IPS-NIHi11 (cell line): ENCODE measurements around the gene EVX1.

Source experiments
- DNase-seq: peaks from one replicate; pipeline ENCODE4 v3.0.0; 2012; ENCODE audit warnings: mixed read lengths, low spot score

EVX1 gene

DNA sequence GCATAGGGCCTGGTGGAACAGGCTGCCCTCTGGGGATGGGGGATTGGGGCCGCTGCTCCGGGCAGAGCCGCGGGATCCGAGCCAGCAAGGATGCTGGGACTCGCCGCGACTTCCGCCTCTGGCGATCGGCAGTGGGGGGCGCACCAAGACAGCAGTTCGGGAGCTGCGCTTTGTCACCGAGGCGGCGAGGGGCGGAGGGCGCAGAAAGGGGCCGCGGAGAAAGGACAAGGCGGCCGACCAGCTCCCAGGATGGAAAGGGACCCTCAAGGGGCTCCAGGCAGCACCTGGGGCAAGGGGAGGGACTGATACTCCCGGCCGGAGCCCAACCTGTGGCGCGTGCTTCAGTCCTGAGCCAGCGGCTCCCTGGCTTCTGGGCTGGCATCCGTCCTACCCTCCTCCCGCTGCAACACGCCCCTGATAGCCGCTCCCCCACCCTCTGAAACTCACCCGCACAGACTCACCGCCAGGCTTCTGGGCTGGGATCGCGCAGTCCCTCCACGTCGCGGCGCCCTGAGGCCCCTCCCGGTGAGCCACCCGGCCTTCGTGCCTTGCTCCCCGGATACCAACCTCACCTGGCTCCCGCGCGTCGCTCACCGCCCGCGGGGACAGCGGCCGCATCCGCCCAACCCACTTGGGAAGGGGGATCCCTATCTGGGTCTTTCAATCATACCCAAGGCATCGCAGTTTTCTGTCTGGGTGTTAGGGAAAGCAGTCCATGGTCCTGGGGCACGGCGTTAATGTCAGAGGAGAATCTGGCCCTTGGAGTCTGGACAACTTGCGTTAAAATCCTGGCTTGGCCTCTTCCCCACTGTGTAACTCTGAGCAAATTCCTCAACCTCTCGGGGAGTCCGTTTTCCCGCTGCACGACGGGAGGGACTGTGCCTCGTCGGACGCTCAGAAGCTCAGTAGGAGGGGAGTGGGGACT, 7.0 kb upstream of the EVX1 start:
- DNase-seq = peak; percentile 82

DNA sequence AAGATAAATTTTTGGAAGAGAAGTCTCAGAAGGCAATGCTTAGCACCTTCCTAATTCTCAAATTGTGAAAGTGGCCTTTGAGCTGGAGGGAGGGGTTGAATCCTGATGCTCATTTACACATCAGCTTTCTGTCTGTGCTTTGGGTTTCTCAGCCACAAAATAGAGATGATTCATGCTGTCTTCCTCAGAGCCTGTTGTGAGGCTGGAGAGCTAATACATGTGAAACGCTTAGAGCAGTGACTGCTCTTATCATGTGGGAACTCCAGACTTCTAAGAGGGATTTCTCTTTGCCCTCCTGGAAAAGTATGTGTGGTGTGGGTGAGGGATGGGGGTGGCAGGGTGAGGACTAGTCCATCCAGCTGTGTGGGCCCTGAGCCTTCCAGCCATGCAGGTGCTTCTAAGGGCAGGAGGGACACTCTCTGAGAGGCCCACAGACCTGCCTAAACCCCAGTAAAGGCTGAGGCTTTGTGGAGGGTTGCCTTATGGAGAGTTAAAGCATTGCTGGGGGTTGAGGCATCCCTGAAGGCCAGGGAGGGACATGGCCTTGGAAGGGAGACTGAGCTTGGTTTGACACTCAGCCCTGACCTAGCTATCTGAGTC, 4.8 kb upstream of the EVX1 start:
- DNase-seq = no peak

DNA sequence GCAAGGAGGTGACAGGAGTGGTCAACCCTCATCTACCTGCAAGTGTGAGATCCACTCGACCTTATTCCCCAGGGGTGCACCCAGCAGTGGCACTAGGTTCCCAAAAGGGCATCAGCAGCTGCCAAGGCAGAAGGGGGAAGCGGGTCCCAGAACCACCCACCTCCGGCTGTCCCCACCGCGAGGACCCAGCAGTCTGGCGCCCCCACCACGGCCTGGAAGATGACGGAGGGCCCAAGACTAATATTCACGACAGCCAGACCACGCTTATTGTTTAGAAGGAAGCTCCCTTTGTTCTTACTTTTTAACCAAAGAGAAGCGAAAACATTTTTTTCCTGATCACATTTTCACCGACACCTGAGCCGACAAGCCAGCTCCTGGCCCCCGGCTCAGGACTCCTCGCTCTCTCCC, 3.6 kb upstream of the EVX1 start:
- no peak for DNase-seq

DNA sequence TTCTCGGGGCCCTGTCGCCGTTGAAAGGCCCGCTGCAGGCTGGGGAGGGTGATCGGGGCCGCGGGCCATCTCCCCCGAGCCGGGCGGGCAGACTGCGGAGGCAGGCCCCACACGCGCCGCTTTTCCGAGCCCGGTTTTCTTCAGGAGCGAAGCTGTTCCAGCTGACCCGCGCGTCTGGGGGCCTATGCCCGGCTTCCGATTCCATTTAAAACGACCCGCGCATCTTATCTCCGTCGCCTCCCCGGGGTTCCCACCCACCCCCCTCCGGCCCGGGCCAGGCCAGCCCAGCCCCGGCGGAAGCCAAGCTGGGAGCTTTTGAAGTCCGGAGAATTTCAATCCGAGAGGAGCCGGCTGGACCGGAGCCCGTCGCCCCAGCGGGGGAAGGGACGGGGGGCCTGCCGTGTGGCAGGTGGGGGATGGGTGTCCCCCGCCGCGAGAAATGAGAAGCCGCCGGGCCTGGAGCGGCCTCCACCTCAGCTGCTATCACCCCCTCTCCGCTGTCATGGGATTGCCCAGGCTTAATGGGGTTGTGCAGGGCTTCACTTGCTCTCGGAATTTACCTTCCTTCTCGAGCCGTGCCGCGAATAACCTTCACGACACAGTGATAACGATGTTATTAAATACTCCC, 3.1 kb upstream of the EVX1 start:
- DNase-seq = no peak

DNA sequence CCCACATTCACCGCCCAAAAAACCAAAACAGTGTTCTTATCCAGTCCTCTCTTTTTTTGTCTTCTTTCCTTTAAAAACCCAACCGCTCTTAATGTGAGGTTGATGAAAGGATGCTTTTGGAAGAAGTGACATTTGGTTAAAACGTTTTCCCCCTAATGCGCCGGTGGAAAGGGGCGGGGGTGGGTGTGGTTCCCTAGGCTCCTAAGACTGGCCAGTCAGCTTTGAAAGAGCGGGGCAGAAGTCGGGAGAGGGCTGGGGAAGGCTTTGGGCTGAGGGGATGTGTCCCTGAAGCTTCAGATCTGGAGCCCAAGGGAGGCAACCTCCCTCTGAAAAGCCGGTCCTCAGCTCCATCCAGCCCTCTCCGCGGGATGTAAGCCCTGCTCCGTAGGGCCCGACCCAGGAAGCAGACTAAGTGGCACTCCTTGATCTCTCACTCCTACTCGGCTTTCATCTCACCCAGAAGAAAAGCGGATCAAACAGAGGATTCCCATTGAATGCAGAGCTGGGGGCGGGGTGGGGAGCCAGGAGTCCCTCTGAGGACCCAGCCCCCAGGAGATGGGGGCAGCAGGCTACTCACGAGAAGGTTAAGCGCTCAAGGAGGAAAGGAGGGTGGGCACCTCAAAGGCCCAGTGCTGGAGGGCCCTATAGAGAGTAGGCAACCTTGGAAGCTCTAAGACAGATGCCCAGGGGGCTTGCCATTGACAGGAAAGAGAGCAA, 2.4 kb upstream of the EVX1 start:
- no peak for DNase-seq

DNA sequence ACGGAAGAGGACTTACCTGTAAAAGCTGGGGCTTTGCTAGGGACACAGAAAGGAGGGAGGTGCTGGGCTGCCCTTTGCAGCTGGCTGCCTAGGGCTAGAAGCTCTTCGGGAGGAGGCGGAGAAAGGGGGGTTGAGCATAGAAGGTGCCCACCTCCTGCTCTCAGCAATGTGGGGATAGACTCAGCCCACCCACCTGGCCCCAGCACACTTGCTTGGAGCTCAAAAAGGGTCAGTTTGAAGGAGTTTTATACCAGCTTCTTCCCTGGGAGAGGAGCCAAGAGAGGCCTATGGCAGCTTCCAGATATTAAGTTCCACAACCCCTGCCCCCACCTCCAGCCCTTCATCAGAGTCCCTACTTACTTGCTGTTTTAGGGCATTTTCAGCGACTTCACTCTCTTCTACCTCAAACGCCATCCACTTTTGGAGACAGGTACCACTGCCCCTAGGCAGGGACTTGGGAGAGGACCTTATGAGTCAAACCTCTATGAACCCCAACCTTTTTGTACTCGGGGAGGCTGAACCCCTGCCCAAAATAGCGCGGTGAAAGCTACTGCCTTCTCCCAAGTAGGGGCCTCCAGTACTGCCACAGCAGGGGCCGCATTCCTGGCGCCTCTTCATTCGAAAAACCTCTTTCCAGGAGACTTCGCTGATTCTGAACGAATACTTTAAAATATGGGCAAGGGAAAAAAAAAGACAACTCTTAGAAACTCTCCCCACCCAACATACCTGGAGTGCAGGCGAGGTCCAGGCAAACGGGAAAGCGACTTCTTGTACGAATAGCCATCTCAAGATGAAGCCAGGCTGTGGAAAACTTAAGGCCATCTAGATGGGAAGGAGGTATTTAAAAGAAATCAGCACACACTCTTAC, 1.2 kb upstream of the EVX1 start:
- no peak for DNase-seq

DNA sequence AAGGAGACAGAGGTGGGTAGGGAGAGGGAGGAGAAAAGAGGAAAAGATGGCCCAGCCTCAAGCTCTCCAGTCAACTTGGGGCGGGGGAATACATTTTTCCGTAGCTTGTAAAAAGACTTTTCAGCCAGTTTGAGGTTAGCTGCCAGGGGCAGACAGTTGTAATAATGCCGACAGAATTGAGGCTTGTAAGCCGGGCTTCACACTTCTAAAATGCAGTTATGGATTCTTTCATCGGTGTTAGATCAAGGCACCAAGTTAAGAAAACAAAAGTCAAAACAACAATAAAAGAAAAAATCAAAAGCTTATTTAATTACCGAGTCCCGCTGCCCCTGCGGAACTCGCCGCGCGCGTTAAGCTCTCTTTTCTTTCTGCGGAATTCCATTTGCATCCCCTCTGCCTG, 448 bp upstream of the EVX1 start:
- no peak for DNase-seq

DNA sequence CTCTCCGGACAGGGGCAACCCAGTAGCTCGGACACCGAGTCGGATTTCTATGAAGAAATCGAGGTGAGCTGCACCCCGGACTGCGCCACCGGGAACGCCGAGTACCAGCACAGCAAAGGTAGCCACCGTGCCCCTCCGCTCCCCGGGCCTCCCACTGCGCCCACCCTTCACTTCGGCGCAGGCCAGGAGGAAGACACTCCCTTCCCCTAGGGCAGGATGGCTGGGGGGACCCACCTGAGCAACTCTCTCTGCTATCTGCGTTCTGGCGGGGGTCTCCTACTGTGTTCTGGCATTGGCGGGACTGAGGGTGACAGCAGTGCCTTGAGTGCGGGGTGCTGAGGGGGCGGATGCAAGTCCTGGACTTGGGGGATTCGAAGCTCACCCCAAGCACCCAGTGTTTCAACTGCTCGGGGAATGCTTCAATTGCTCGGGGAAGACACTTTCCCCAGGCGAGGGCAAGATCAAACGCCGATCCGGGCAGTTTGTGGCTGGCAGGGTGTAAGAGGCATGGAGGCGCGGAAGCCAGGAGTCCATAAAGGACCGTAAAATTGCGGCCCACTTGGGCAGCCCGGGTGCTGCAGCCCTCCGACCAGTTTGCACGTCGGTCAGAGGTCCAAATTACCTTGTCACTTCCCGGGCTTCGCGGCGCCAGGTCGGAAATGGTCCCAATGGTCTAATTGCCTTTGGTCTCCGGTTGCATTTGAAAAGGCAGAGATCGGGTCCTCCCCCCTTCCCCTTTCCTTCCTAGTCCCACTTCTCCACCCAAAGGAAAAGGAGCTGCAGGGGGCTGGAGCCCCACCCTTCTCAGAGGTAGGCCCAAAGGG, 950 bp downstream of the EVX1 start:
- no peak for DNase-seq

DNA sequence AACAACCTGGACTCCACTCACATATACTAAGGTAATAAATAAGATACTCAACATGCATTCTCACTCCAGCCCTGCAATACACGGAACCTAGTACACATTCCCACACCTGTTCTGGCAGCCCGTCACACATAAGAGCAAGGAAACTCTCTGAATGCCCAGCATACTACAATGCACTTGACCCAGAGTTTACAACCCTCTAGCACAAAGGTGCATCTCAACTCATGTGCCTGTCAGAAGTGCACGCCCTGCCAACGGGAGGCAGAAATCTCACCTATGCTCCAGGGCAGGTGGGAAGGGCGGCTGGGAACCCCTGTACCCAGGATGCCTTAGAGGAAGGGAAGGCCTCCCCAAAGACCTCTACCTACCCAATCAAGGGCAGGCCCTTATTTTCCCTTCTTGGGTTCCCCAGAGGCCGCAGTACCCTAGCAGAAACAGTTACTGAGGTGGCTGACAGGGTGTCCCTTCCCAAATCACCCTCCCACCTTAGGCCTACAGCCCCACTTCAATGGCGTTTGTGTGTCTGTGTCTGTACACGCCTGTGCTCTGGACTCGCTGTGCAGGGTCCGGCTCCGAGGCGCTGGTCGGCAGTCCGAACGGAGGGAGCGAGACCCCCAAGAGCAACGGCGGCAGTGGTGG, 2.0 kb downstream of the EVX1 start:
- no peak for DNase-seq

DNA sequence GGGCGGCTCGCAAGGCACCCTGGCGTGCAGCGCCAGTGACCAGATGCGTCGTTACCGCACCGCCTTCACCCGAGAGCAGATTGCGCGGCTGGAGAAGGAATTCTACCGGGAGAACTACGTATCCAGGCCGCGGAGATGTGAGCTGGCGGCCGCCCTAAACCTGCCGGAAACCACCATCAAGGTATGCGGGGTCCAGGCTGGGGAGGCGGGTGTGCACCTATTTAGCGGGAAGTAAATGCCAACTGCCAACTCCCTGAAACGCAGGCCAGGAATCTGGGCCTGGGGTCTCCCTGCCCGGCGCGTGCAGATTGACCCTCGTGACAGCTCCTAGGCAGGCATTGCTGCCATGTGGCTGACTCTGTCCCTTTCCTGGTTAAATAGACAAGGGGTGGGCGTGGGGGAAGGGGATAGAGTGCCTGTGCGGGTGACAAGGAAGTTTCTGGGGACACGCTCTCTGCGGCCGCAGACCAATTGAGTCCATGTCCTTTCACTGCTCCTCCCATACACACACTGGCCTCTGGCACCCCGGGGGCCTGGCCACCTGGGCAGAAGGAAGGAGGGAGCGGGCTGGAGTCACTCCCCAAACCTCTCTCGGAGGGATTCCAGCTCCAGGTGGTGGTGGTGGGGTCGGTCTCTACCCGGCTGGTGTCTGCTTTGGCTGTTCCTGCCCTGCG, 2.7 kb downstream of the EVX1 start:
- no peak for DNase-seq

DNA sequence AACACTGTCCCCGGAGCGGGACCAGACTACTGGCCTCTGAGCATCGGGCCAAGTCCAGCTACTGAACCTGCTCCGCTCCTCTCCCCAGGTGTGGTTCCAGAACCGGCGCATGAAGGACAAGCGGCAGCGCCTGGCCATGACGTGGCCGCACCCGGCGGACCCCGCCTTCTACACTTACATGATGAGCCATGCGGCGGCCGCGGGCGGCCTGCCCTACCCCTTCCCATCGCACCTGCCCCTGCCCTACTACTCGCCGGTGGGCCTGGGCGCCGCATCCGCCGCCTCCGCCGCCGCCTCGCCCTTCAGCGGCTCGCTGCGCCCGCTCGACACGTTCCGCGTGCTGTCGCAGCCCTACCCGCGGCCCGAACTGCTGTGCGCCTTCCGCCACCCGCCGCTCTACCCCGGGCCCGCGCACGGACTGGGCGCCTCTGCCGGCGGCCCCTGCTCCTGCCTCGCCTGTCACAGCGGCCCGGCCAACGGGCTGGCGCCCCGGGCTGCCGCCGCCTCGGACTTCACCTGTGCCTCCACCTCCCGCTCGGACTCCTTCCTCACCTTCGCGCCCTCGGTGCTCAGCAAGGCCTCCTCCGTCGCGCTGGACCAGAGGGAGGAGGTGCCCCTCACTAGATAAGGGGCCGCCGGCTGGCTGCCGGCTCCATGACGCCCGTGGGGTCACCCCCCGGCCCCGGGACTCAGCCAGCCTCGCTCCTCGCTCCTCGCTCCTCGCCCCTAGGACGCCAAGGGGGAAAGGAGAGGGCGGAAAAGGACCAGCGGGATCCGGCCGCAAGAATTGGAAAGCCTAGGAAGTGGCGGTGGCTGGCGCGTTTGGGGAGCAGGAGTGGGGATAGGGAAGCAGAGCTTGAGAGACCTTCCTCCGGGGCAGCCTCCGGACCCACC, 3.4 kb downstream of the EVX1 start:
- DNase-seq = no peak

DNA sequence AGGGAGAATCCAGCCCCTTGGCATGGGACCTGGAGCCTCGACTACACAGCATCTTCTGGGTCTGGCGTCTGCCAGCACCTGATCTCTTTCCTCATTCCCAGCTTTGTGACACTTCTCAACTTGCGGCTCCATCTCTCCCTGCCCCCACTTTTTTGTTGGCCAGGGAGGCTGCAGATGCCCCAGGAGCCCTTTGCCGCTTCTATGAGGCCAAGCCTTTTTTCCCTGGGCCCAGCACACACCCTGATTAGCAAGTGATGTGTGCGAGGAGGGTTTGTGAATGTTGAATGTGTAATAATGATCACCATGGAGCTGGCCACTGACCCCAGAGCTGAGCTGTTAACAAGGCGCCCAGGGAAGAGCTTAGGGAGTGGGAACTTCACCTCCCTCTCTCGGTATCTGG, 4.4 kb downstream of the EVX1 start:
- DNase-seq = no peak

DNA sequence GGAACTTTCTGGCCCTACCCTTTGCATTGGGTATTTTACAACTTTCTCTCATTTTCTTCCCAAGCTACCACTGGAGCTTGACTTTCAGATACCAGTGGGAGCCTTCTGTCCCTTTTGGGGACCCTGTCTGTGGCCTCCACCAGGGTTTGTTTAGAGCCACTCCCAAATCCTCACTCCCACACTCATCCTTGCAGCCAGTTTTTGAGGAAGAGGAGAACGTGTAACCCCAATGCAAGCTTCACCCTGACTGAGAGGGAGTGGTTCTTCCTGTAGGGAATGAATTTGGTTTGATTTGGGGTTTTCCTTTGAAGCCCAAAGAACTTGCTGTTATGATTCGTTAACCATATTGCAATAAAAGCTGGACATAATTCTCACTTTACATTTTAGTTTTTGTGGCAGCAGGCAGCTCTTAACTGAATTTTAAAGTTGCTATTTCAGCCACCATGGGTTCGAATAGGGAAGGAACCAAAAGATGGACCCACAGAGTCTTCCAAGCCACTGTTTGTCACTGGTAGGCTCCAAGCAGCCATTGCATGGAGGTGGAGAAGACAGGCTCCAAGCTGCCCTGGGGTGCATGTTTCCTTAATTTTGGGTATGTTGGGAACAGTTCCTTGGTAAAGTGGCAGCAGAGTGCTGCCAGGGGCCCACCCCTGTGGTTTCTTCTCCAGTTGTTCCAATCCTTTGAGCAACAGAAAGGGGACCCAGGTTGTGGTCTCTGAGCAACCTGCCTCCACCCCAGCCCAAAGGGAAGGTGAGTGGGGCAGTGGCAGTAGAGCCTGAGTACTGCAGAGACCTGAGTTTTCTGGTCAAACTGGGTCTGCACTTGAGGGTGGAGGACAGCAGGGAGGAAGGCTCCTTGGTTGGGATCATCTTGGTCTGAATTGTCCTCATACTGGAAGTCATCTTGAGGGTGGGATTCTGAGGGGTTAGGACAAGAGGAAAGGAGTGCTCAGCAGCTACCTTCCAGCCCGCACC, 5.1 kb downstream of the EVX1 start:
- no peak for DNase-seq

DNA sequence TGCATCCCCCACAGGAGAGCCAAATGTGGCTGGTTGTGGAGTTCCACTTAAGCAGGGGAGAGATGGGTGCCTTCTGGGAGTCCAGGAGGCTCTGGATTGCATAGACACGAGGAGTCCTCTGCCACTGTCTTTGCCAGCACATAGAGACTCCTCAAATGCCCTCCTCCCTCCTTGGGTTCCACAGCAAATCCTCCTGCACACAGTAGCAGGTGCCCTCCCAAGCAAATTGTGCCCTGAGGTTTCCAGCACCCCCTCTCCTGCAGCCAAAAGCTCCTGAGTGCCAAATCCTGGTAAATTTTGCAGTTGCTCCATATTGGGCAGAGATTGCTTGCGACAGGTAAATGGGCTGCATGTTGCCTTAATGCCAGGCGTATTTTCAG, 5.8 kb downstream of the EVX1 start:
- DNase-seq = no peak

DNA sequence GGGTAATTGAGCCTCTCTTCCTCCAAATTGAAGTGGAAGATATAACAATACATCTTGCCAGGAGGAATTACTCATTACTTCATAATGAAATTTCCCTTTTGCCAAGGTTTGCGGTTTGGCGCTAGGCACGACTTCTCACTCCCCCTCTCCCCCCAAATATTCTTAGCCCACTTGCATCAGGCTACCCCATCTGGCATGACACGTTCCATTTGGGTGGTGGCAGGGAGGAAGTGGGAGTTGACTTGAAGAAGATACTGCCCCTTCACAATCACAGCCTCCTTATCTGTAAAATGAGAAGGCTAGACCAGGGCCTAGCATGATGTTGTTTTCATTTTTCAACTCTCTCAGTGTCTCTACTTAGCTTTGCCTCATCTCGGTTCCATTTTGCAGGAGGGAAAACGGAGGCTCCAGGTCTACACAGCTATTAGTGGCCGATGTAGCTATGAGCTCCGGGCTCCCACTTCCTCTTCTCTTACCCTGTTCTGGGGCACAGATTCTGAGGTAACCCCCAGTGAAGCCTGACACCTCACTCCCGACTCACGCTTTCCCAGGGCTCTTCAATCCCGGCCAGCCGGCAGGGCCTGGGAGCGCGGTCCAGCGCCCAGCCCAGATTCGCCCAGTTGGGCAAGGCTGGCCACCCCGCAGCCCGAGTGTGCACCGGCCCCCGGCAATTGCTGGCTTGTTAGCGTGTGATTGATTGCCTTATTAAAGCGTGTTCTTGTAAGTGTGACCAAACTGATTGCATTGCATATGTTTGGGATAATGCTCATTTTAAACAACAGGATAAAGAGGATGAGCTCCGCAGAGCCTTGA, 6.5 kb downstream of the EVX1 start:
- DNase-seq = no peak

DNA sequence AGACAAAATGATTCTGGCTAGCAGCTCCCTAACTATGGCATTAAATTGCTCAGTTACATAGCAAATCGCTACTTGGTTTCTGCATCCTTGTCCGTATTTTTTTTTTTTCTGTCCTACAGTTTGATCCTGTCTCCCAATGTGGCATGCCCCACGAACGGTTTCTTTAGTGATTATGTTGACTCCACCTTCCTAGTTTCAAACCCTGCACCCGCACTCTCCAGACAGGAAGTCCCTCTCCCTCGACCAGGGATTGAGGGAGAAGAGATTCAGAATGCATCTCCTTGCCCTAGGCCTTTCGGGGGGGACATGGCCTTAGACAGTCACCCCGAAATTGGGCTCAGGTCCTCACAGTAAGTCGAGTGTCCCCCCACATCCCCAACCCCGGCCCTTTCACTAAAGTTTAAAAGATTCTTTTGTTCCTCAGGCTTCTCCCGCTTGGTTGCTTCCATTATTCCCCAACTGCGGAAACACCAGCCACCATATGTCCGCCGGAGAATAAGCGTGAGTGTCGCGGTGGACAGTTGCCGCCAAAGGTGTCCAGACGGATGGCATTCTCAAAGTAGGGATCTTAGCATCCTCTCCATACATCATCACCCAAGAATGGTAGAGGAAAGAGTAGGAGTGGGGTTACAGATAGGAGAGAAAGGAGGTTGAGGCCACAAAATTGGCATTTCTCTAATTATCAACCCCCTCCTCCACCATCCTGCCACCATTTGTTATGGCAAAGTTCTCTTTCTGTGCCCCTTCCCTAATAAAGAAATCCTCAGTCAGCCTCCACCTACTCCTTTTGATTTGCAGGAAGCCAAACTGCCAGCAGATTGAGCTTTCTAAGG, 7.3 kb downstream of the EVX1 start:
- no peak for DNase-seq
